Measurements from ENCODE around the gene MUCL3.
"Not testable (repeated sequence)": the region's sequence is repeated elsewhere in the genome, so short reads cannot be mapped to it uniquely, and the experiment has no call there.

DNA sequence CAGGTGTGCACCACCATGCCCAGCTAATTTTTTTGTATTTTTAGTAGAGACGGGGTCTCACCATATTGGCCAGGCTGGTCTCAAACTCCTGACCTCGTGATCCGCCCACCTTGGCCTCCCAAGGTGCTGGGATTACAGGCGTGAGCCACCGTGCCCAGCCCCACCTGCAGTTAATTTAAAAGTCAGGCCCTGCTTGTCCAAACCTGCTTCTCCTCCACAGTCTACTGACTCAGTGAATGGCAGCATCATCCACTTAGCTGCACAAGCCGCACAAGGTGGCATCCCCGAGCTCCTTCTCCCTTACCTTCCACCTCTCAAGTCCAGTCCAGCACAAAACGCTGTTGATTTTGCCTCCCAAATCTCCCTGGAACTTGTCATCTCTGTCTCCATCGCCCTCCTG, 38.6 kb upstream of the MUCL3 start:
- TF ChIP-seq POLR2A (IDR thresholded peaks at IDR 0.05), result not testable (repeated sequence)
- TF ChIP-seq, protein P1, sequence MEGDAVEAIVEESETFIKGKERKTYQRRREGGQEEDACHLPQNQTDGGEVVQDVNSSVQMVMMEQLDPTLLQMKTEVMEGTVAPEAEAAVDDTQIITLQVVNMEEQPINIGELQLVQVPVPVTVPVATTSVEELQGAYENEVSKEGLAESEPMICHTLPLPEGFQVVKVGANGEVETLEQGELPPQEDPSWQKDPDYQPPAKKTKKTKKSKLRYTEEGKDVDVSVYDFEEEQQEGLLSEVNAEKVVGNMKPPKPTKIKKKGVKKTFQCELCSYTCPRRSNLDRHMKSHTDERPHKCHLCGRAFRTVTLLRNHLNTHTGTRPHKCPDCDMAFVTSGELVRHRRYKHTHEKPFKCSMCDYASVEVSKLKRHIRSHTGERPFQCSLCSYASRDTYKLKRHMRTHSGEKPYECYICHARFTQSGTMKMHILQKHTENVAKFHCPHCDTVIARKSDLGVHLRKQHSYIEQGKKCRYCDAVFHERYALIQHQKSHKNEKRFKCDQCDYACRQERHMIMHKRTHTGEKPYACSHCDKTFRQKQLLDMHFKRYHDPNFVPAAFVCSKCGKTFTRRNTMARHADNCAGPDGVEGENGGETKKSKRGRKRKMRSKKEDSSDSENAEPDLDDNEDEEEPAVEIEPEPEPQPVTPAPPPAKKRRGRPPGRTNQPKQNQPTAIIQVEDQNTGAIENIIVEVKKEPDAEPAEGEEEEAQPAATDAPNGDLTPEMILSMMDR (IDR thresholded peaks at IDR 0.05), result not testable (repeated sequence)
